ENCODE measurements around the gene NDEL1.

Gene NDEL1

GRCh38 chr17:8481703-8482102, 46.0 kb downstream of the NDEL1 start:
- ATAC-seq, result no peak

GRCh38 chr17:8482546-8482945, 46.9 kb downstream of the NDEL1 start:
- no peak for ATAC-seq
- no peak for TF ChIP-seq PPARA (CRISPR knock-in tag; IDR thresholded peaks at IDR 0.05; ENCODE audit: borderline replicate concordance)
- TF ChIP-seq TSHZ2 (CRISPR knock-in tag; IDR thresholded peaks at IDR 0.05), result no peak
- no peak for TF ChIP-seq TCF4 (CRISPR knock-in tag; IDR thresholded peaks at IDR 0.05; ENCODE audit: borderline replicate concordance)
- TF ChIP-seq CSRNP3 (CRISPR knock-in tag; IDR thresholded peaks at IDR 0.05), result no peak
- no peak for TF ChIP-seq RARB (CRISPR knock-in tag; IDR thresholded peaks at IDR 0.05)
- no peak for TF ChIP-seq ISL1 (CRISPR knock-in tag; IDR thresholded peaks at IDR 0.05)
- no peak for TF ChIP-seq ARNTL (CRISPR knock-in tag; IDR thresholded peaks at IDR 0.05; ENCODE audit: borderline replicate concordance, low read depth)
- TF ChIP-seq TOX (CRISPR knock-in tag; IDR thresholded peaks at IDR 0.05; ENCODE audit: borderline replicate concordance), result no peak
- TF ChIP-seq ESRRG (CRISPR knock-in tag; IDR thresholded peaks at IDR 0.05), result no peak
- TF ChIP-seq PATZ1 (CRISPR knock-in tag; IDR thresholded peaks at IDR 0.05; ENCODE audit: borderline replicate concordance), result no peak
- no peak for TF ChIP-seq ZNF565 (CRISPR knock-in tag; conservative IDR thresholded peaks at IDR 0.05; ENCODE audit: low read depth)

More at GRCh38 chr17:8481703-8482102, 46.0 kb downstream of the NDEL1 start:
- TF ChIP-seq ISL1 (CRISPR knock-in tag; IDR thresholded peaks at IDR 0.05), result no peak
- TF ChIP-seq CSRNP3 (CRISPR knock-in tag; IDR thresholded peaks at IDR 0.05), result no peak
- no peak for TF ChIP-seq ZNF8 (CRISPR knock-in tag; IDR thresholded peaks at IDR 0.05)
- TF ChIP-seq CREB5 (CRISPR knock-in tag; IDR thresholded peaks at IDR 0.05; ENCODE audit: low read depth), result no peak

GRCh38 chr17:8484465-8484864, 48.8 kb downstream of the NDEL1 start:
- TF ChIP-seq ARNTL (CRISPR knock-in tag; IDR thresholded peaks at IDR 0.05; ENCODE audit: borderline replicate concordance, low read depth), result no peak
- no peak for TF ChIP-seq RARB (CRISPR knock-in tag; IDR thresholded peaks at IDR 0.05)
- TF ChIP-seq CSRNP3 (CRISPR knock-in tag; IDR thresholded peaks at IDR 0.05), result no peak
- no peak for TF ChIP-seq ZFP3 (CRISPR knock-in tag; IDR thresholded peaks at IDR 0.05)
- no peak for TF ChIP-seq ZNF8 (CRISPR knock-in tag; IDR thresholded peaks at IDR 0.05)
- no peak for TF ChIP-seq ZNF565 (CRISPR knock-in tag; conservative IDR thresholded peaks at IDR 0.05; ENCODE audit: low read depth)
- TF ChIP-seq ZC3H10 (CRISPR knock-in tag; IDR thresholded peaks at IDR 0.05), result no peak
- no peak for ATAC-seq

- ATAC-seq, result no peak
Observed at GRCh38 chr17:8485491-8485890, 49.8 kb downstream of the NDEL1 start.

More at GRCh38 chr17:8485491-8485890, 49.8 kb downstream of the NDEL1 start:
- no peak for TF ChIP-seq TSHZ2 (CRISPR knock-in tag; IDR thresholded peaks at IDR 0.05)
- no peak for TF ChIP-seq CREB5 (CRISPR knock-in tag; IDR thresholded peaks at IDR 0.05; ENCODE audit: low read depth)
- no peak for TF ChIP-seq SNAI2 (CRISPR knock-in tag; IDR thresholded peaks at IDR 0.05)
- TF ChIP-seq ZNF565 (CRISPR knock-in tag; conservative IDR thresholded peaks at IDR 0.05; ENCODE audit: low read depth), result no peak
- TF ChIP-seq TCF4 (CRISPR knock-in tag; IDR thresholded peaks at IDR 0.05; ENCODE audit: borderline replicate concordance), result no peak
- no peak for TF ChIP-seq ZFP30 (CRISPR knock-in tag; IDR thresholded peaks at IDR 0.05)

Data from SK-N-SH treated with all-trans-retinoic acid at 6 μM for 48 hours (cell line).